ENCODE data around the gene CPE.
A peak's percentile ranks its signal among the peaks of the same experiment; 100 is the strongest.

The CPE gene
- long read RNA-seq, partial matches to known transcripts: 0 of 1 reads
- long read RNA-seq, other reads (novel, unspliced or antisense): 1 of 1 reads

GRCh38 chr4:165378745-165379677, at the start of gene CPE:
CPE (plus strand) TSS chr4:165379008; CDS start chr4:165379222, 214 bp downstream.
- Histone ChIP-seq H3K27me3 (ENCODE audit: insufficient read depth, poor library complexity, severe bottlenecking) (peaks cover 33% of the 10 kb centered on the region), H3K27ac (replicated peaks) (no peak within 1 kb of the TSS), H3K4me3 (replicated peaks; ENCODE audit: insufficient read depth, low read length) (peak within 1 kb of the TSS; percentile 25)
- peak in 1 of 2 experiments; percentile 63 for DNase-seq (ENCODE audit: low read depth in 1 of 2, low spot score in 1 of 2)
- TF ChIP-seq POLR2AphosphoS5 (IDR thresholded peaks at IDR 0.05; ENCODE audit: low read depth) (no peak), CTCF (IDR thresholded peaks at IDR 0.05; ENCODE audit: insufficient read depth, low read length) (peak; percentile 2)

- DNase-seq (ENCODE audit: low read depth in 1 of 2, low spot score in 1 of 2): no peak
- H3K4me3 ChIP-seq (replicated peaks; ENCODE audit: insufficient read depth, low read length): peak overlapping the region; percentile 64
- TF ChIP-seq POLR2AphosphoS5 (IDR thresholded peaks at IDR 0.05; ENCODE audit: low read depth): no peak
- H3K27me3 ChIP-seq (ENCODE audit: insufficient read depth, poor library complexity, severe bottlenecking): no peaks in the 10 kb centered on the region
- no peak overlapping the region for H3K27ac ChIP-seq (replicated peaks)
Observed at GRCh38 chr4:165330071-165330470, 48.7 kb upstream of the CPE start.

GRCh38 chr4:165330666-165331065, 48.1 kb upstream of the CPE start:
- TF ChIP-seq, protein P1, sequence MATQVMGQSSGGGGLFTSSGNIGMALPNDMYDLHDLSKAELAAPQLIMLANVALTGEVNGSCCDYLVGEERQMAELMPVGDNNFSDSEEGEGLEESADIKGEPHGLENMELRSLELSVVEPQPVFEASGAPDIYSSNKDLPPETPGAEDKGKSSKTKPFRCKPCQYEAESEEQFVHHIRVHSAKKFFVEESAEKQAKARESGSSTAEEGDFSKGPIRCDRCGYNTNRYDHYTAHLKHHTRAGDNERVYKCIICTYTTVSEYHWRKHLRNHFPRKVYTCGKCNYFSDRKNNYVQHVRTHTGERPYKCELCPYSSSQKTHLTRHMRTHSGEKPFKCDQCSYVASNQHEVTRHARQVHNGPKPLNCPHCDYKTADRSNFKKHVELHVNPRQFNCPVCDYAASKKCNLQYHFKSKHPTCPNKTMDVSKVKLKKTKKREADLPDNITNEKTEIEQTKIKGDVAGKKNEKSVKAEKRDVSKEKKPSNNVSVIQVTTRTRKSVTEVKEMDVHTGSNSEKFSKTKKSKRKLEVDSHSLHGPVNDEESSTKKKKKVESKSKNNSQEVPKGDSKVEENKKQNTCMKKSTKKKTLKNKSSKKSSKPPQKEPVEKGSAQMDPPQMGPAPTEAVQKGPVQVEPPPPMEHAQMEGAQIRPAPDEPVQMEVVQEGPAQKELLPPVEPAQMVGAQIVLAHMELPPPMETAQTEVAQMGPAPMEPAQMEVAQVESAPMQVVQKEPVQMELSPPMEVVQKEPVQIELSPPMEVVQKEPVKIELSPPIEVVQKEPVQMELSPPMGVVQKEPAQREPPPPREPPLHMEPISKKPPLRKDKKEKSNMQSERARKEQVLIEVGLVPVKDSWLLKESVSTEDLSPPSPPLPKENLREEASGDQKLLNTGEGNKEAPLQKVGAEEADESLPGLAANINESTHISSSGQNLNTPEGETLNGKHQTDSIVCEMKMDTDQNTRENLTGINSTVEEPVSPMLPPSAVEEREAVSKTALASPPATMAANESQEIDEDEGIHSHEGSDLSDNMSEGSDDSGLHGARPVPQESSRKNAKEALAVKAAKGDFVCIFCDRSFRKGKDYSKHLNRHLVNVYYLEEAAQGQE (IDR thresholded peaks at IDR 0.05; ENCODE audit: insufficient replicate concordance, low read depth): no peak
- TF ChIP-seq SPI1 (IDR thresholded peaks at IDR 0.05; ENCODE audit: borderline replicate concordance, low read depth) (no peak), POLR2AphosphoS5 (IDR thresholded peaks at IDR 0.05; ENCODE audit: low read depth) (no peak), CTCF (IDR thresholded peaks at IDR 0.05; ENCODE audit: insufficient read depth, low read length) (no peak), GABPA (IDR thresholded peaks at IDR 0.05; ENCODE audit: low read depth) (no peak)
- Histone ChIP-seq H3K27ac (replicated peaks) (no peak overlapping the region), H3K27me3 (ENCODE audit: insufficient read depth, poor library complexity, severe bottlenecking) (no peaks in the 10 kb centered on the region), H3K4me3 (replicated peaks; ENCODE audit: insufficient read depth, low read length) (peak overlapping the region; percentile 19; the same call in 1 of the 2 replicates)
- no peak for DNase-seq (ENCODE audit: low read depth in 1 of 2, low spot score in 1 of 2)

DNA sequence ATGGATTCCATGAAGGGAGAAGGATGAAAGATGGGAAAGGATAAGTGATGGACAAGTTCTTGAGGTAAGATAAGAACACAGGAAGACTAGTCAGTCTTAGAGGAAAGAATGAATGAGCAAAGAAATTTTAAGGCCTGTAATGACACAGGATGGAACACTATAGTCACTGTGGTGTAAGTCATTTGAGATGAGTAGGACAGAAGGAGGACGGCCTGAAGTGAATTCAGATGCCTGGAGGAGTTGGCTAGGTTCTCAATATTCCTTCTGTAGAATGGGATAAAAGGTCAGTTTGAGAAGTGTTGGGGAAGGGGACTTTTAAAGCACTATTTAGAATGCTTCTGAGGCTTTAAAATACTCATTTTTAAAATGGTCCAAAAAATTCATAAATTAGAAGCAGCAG, 47.4 kb upstream of the CPE start:
- no peak overlapping the region for H3K27ac ChIP-seq (replicated peaks)
- no peak for DNase-seq (ENCODE audit: low read depth in 1 of 2, low spot score in 1 of 2)
- H3K4me3 ChIP-seq (replicated peaks; ENCODE audit: insufficient read depth, low read length): peak overlapping the region; percentile 13; the same call in 1 of the 2 replicates

More for the DNA sequence above, 47.4 kb upstream of the CPE start:
- TF ChIP-seq CTCF (IDR thresholded peaks at IDR 0.05; ENCODE audit: insufficient read depth, low read length) (peak; percentile 21), SPI1 (IDR thresholded peaks at IDR 0.05; ENCODE audit: borderline replicate concordance, low read depth) (no peak), POLR2AphosphoS5 (IDR thresholded peaks at IDR 0.05; ENCODE audit: low read depth) (no peak), GABPA (IDR thresholded peaks at IDR 0.05; ENCODE audit: low read depth) (no peak)
- TF ChIP-seq, protein P1 (IDR thresholded peaks at IDR 0.05; ENCODE audit: insufficient replicate concordance, low read depth): no peak
- no peaks in the 10 kb centered on the region for H3K27me3 ChIP-seq (ENCODE audit: insufficient read depth, poor library complexity, severe bottlenecking)

All from HL-60 (cell line).